ENCODE measurements around the gene CCDC149. TPM values are rescaled to one million over a fixed set of nuclear protein-coding genes. Genes with fewer than 3 reads are reported as not detected.

CCDC149 gene
- total RNA-seq, 1 experiment from 2014 or later = 9.8 TPM

GRCh38 chr4:24809815-24810405 lies 102.9 kb downstream of the CCDC149 start:
- H3K9me2 ChIP-seq (ENCODE audit: insufficient read depth) = no peaks in the 10 kb centered on the region
- H3K36me3 ChIP-seq (ENCODE audit: low read depth) = no peaks in the 10 kb centered on the region
- no peak overlapping the region for H3K27ac ChIP-seq
- H3K27me3 ChIP-seq (ENCODE audit: insufficient read depth, low read depth) = no peaks in the 10 kb centered on the region
- POLR2A ChIA-PET (ENCODE audit: unreplicated experiment) = no interaction called here
- intact Hi-C loops (cut with micrococcal nuclease; ENCODE audit: unreplicated experiment) = no loop called here
- no TSS peak for BruUV-seq (replicated peaks)
- no peak overlapping the region for H3K4me3 ChIP-seq
- no peaks in the 10 kb centered on the region for H3K4me1 ChIP-seq (replicated peaks; ENCODE audit: insufficient read depth)
- CTCF ChIA-PET = no interaction called here
- H3F3A ChIP-seq (ENCODE audit: insufficient read depth, low read depth) = no peaks in the 10 kb centered on the region
- H3K4me2 ChIP-seq = no peak overlapping the region
- H3K79me2 ChIP-seq (ENCODE audit: low read depth) = no peaks in the 10 kb centered on the region
- no peak for DNase-seq
- H3K9me3 ChIP-seq (ENCODE audit: insufficient read depth, low read depth) = no peaks in the 10 kb centered on the region
- TF ChIP-seq EZH2 (IDR thresholded peaks at IDR 0.05; ENCODE audit: low read depth) = no peak
- no peak for TF ChIP-seq CTCF (conservative IDR thresholded peaks at IDR 0.05)
- no peak overlapping the region for H2AFZ ChIP-seq
- H4K20me1 ChIP-seq (ENCODE audit: insufficient read depth) = no peaks in the 10 kb centered on the region

GRCh38 chr4:24809376-24809775 lies 103.5 kb downstream of the CCDC149 start:
- no TSS peak for BruUV-seq (replicated peaks)
- intact Hi-C loops (cut with micrococcal nuclease; ENCODE audit: unreplicated experiment) = no loop called here
- no peak for DNase-seq
- Histone ChIP-seq H2AFZ (no peak overlapping the region), H3K4me1 (replicated peaks; ENCODE audit: insufficient read depth) (no peaks in the 10 kb centered on the region), H3F3A (ENCODE audit: insufficient read depth, low read depth) (no peaks in the 10 kb centered on the region), H3K9me2 (ENCODE audit: insufficient read depth) (no peaks in the 10 kb centered on the region), H3K4me2 (no peak overlapping the region), H3K4me3 (no peak overlapping the region), H3K9me3 (ENCODE audit: insufficient read depth, low read depth) (no peaks in the 10 kb centered on the region), H3K27ac (no peak overlapping the region), H4K20me1 (ENCODE audit: insufficient read depth) (no peaks in the 10 kb centered on the region), H3K79me2 (ENCODE audit: low read depth) (no peaks in the 10 kb centered on the region), H3K36me3 (ENCODE audit: low read depth) (no peaks in the 10 kb centered on the region), H3K27me3 (ENCODE audit: insufficient read depth, low read depth) (no peaks in the 10 kb centered on the region)
- TF ChIP-seq EZH2 (IDR thresholded peaks at IDR 0.05; ENCODE audit: low read depth) (no peak), CTCF (conservative IDR thresholded peaks at IDR 0.05) (no peak)
- CTCF ChIA-PET = no interaction called here
- POLR2A ChIA-PET (ENCODE audit: unreplicated experiment) = no interaction called here

GRCh38 chr4:24808955-24809354 lies 103.9 kb downstream of the CCDC149 start:
- H4K20me1 ChIP-seq (ENCODE audit: insufficient read depth) = no peaks in the 10 kb centered on the region
- DNase-seq = no peak
- no peaks in the 10 kb centered on the region for H3K79me2 ChIP-seq (ENCODE audit: low read depth)
- no peak overlapping the region for H3K4me3 ChIP-seq
- H2AFZ ChIP-seq = no peak overlapping the region
- ChIA-PET CTCF (no interaction called here), POLR2A (ENCODE audit: unreplicated experiment) (no interaction called here)
- no peak overlapping the region for H3K4me2 ChIP-seq
- no peaks in the 10 kb centered on the region for H3K9me3 ChIP-seq (ENCODE audit: insufficient read depth, low read depth)
- H3K9me2 ChIP-seq (ENCODE audit: insufficient read depth) = no peaks in the 10 kb centered on the region
- no peaks in the 10 kb centered on the region for H3K36me3 ChIP-seq (ENCODE audit: low read depth)
- no peaks in the 10 kb centered on the region for H3K27me3 ChIP-seq (ENCODE audit: insufficient read depth, low read depth)
- TF ChIP-seq EZH2 (IDR thresholded peaks at IDR 0.05; ENCODE audit: low read depth) = no peak
- TF ChIP-seq CTCF (conservative IDR thresholded peaks at IDR 0.05) = no peak
- no peaks in the 10 kb centered on the region for H3K4me1 ChIP-seq (replicated peaks; ENCODE audit: insufficient read depth)
- no peak overlapping the region for H3K27ac ChIP-seq
- intact Hi-C loops (cut with micrococcal nuclease; ENCODE audit: unreplicated experiment) = no loop called here
- no peaks in the 10 kb centered on the region for H3F3A ChIP-seq (ENCODE audit: insufficient read depth, low read depth)
- BruUV-seq (replicated peaks) = no TSS peak

Data from PC-9 (cell line).